ENCODE data around the gene KLHDC4.
"Not testable (repeated sequence)": the region's sequence is repeated elsewhere in the genome, so short reads cannot be mapped to it uniquely, and the experiment has no call there.

KLHDC4 gene

DNA sequence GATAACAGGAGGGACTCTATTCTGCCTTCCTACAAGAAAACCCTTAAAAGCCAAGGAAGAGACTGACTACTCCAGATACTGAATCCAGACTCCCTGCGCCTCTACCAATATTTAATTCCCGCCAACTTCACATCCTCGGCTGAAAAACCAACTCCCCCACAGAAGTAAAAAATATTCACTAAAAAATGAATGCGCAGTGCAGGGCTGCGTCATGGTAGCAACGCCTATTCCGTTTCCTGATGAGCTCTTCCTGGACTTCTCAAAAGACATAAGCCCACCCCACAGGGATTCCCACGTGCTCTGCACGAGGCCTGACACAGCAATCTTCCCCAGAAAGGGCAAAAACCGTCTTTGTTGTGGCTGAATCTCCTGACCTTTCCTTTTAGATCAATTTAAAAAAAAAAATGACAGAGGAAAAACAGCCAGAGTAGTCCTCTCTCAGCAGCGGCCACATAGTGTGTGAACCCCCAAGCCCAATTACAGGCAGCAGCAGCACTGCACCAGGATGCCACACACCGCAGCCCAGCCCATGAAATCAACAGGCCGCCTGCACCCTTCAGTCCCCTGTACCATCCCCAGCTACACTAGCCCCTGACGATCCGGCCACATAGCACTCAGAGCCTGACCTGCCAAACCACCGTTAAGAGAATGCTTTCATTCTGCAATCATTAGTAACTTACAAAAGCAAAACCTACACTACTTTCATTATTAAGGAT lies 23.9 kb downstream of the KLHDC4 start:
- DNase-seq: no peak

DNA sequence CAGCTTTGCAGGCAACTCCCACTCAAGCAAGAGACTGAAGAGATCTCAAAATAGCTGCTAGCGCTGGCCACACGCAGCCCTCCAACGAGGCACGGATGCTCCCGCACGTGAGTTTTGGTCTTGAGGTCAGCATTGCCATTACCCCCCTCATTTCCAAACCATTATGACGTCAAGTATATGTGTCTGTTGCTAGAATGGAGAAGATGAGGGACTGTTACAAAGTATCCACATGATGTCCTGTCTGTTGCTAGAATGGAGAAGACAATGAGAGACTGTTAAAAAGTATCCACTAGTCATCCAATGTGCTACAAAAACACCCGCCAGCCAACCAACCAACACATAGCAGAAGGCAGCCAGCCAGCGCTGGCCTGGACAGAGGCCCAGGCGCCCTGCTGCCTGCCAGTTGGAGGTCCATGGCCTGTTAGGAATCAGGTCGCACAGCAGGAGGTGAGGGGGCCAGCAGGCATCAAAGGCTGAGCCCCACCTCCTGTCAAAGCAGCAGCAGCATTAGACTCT lies 24.8 kb downstream of the KLHDC4 start:
- DNase-seq: no peak

DNA sequence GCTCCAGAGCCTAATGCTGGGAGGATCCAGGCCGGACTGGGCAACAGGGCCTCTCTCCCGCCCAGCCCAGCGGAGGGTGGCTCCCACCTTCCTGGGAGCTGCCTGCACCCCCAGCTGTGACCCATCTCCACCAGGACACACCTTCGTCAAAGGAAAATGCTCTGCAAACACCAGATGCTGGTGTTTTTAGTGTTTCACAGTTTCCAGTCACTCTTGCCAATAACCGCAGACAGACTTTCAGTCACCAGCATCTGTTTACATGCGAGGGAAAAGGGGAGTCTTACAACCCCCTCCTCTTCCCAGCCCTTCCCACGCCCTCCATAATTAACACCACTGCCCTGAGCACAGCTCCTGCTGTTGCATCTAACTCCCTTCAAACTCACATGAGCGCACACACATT lies 25.3 kb downstream of the KLHDC4 start:
- DNase-seq: no peak

DNA sequence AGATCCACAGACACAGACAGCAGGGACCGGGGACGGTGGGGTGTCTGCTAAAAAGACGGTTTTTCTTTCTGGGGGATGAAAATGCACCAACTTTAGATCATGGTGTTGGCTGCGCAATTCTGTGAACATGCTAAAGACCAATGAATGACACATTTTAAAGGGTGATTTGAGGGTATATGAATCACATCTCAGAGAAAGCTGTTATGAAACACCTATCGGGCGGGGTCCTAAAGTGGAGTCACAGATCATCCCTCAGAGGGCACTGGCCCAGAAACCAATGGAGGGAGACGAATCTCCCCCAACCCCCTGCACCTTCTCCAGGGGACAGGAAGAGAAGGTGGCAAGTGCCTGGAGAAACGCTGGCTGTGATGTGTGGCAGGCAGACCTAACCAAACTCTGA lies 26.0 kb downstream of the KLHDC4 start:
- DNase-seq: no peak

DNA sequence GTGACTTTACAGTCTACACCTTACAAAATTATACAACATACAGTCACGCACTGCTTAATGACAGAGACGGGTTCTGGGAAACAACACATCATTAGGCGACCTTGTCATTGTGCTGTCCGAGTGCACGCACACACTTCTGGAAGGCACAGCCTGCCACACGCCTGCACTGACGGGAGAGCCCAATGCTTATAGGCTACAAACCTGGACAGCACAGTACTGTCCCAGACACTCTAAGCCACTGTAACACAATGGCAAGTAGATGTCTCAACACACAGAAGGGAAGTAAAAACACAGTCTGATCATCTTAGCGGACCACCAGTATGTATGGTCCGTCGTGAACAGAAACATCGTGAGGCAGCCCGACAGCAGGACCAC lies 29.8 kb downstream of the KLHDC4 start:
- DNase-seq: no peak

DNA sequence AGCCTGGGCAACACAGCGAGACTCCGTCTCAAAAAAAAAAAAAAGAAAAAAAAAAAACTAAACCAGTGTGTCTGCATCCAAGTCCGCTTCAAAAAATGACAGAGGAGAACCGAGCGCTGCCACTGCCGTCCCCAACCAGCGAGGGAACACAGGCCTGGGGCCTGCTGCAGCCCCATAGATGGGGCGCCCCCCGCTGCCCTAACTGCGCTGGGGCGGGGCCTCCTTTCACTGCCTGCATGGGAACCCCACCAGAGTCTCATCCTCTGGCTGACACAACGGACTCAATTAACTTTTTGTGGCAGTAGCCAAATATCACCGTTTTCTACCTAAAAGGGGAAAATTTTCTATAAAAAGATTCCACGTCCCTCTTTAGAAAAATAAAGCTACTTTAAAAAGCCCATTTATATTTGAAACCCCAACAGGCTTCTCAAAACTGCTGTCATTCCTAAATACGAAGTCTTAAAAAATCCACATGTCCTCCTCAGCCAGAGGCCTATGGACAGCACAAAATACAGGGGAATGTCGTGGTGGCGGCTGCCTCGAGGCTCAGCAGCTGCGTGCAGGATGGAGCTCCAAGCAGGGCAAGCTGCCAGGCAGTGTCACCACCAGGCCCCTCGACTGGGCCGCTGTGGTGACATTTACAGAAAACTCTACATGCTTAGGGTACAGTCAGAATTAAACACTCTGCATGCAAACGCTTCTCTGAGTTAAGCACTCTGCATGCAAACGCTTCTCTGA lies 30.3 kb downstream of the KLHDC4 start:
- no peak for DNase-seq

DNA sequence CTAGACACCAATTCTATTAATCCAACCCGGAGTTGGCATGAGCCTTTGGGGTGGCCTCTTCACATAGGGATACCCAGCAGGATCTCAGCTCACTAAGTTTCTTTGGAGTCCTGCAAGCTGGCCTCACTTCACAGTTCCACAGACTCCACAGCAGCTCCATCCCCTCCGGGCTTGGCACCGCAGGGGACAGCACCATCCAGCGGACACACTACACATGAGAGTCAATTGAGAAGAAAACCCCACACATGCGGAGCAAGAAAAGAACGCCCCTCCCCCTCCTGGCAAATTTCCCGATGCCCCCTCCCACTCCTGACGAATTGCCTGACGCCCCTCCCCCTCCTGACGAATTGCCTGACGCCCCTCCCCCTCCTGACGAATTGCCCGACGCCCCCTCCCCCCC lies 31.1 kb downstream of the KLHDC4 start:
- DNase-seq: no peak

DNA sequence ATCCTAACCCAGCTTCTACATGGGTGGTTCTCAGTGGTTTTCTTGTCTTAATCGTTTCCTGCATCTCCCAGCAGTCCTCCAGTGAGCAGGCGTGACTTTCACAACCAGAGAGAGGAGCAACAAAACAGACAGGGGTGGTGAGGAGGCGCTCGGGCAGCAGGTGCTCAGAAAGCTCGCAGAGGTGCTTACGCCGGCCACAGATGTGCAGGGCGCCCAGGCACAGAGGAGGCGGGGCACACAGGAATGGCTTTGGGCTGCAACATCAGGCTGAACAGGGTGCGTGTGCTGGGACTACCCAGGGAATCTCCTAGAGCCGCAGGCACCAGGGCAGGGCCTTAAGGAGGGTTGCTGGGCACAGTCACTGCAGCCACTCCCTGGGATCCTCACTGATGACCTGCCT lies 32.6 kb downstream of the KLHDC4 start:
- no peak for DNase-seq

DNA sequence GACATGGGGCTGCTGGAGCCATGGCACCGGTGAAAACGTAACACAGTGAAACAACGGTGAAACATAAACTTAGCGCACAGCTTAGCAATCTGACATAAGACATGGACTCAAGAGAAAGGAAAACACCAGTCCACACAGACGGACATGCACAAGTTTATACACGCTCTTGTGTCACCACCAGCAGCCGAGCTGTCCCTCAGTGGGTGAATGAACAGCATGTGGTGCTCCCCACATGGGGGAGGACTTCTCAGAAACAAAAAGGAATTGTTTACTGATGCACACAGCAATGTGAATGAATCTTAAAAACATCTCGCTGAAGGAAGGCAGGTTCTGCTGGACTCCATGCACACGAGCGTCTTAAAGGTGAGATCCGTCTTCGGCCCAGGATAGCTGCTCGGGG lies 34.2 kb downstream of the KLHDC4 start:
- DNase-seq: no peak

DNA sequence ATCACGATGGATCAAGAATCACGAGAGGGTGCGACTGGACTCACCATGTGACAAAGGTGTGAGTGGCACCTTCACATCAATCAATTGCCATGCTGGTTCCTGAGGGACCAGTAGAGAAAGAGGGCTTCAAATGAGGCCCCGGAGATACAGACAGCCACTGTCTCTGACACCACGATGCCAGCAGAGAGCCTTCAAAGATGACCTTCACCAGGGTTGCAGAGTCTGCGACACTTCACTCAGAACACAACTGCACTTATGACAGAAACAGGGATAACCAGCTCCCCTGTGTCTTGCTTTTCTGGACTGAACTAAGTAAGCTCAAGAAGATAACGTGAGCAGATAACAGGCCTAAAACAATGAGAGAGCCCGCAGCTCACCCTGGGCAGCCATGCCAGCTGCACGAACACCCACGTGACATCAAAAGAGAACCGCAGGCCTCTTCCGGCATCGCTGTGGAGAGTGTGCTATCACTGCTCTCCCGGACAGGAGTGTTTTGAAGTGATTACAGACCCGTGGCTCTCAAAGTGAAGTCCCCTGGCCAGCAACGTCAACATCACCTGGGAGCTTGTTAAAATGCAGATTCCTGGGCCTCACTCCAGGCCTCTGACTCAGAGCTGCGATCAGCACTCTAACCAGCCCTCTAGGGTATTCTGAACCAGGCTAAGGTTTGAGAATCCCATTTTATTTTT lies 36.4 kb downstream of the KLHDC4 start:
- no peak for DNase-seq

DNA sequence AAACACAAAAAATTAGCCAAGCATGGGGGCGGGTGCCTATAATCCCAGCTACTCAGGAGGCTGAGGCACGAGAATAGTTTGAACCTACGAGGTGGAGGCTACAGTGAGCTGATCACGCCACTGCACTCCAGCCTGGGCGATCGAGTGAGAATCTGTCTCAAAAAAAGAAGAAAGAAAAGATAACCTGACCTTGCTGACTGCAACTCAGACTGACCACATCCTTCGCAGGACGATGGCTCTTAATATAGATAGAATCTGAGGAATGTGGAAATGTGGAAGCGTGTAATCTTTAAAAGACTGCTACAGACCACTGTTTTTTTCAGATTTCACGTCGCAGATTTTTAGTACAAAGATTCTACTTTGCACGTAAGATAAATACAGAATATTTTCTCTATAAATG lies 37.8 kb downstream of the KLHDC4 start:
- no peak for DNase-seq

DNA sequence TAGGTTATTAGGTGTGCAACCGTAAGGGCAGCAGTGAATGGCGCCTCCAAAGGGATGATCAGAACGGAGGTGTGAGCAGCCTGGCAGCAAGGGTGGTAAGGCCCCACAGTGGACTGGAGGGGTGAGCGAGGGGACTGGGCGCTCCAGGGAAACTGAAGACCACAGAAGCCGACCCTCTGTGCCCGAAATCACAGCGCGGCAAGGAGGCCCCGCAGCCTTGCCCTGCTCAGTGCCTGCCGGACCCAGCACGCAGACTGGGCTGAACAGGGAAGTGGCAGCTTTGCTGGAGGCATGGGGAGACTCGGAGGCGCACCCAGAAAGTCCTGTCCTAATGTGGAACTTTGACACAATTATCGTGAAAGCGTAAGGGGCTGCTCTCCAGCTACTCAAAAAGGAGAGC lies 38.4 kb downstream of the KLHDC4 start:
- DNase-seq: no peak

DNA sequence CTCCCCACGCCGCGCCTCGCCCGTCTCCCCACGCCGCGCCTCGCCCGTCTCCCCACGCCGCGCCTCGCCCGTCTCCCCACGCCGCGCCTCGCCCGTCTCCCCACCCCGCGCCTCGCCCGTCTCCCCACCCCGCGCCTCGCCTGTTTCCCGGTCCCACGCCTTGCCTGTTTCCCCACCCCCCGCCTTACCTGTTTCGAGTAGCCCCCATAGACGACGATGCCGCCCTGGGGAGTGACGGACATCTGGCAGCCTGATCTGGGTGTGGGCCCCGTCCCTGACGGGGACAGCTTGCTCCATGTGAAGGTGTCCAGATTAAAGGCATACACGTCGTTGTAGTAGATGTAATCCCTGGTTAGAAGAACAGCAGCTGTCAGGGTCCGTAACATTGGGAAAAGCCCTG lies 39.2 kb downstream of the KLHDC4 start:
- DNase-seq: not testable (repeated sequence)

DNA sequence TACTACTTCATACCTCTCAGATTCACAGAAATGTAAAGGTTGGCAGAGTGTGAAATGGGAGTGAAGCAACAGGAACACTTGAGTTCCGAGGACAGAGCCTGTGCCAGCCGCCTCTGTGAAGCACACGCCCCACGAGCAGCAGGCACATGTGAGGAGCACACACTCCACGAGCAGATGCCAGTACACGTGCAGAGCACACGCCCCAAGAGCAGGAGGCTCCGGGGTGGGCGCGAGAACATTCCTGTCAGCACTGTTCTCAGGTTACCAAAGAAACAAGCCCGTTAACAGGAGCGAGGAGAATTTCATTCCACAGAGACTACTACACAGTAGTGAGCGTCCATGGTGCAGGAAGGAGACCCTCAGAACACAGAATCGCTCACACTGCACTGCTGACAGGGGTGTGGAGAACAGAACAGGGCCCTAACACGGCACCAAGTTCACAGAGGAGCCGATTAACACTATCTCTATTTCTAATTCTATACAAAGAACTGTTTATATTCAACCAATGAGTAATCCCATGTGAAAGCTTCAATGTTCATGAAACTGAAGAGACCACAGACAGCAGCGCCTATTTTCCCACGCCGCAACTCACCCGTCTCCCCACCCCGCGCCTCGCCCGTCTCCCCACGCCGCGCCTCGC lies 40.1 kb downstream of the KLHDC4 start:
- no peak for DNase-seq

DNA sequence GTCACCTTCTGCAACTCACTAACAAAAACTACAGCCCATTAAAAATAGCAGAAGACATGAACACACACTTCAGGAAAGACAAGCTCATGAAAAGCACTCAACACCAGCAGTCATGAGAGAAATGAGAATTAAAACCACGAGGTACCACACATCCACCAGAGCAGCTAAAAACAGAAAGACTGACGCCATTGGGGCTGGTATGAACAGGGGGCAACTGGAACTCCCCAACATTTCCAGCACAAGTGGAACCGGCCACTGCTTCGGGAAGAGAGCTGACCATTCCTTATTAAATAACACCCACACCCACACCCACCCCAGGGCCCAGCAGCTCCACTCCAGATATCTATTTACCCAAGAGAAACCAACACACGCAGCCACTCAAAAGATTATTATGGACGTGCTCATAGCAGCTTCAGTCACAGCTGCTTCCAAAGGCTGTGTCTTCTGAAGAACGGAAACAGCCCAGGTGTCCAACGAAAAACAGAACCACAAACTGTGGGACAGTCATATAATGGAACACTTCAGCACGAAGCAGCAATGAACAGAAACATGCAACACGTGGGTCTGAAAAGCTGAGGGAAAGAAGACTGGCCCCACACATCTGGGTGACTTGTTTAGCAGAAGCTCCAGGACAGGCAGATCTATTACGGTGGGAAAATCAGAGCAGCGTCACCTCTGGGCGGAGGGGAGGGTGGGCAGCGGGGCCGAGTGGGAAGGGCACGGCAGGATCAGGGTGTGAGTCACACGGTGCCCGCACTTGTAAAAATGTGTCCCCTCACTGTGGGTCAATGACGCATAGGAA lies 41.1 kb downstream of the KLHDC4 start:
- DNase-seq: no peak

DNA sequence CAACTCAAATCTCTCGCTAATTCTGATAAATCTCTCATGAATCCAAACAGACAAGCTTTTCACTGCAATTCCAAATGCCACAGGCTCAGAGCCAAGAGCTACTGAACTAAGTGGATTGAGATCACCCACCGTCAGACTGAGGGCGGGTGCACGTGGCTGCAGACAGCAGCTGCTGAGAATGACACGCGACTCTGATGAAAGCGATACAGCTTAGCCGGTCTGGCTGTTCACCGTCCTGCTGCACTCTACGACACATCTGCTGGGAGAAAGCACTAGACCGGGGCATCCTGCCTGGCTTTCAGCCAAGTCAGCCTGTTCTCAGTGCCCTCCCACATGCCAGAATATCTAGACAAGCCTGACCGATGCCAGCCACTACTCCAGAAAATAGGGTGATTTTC lies 42.6 kb downstream of the KLHDC4 start:
- DNase-seq: no peak

DNA sequence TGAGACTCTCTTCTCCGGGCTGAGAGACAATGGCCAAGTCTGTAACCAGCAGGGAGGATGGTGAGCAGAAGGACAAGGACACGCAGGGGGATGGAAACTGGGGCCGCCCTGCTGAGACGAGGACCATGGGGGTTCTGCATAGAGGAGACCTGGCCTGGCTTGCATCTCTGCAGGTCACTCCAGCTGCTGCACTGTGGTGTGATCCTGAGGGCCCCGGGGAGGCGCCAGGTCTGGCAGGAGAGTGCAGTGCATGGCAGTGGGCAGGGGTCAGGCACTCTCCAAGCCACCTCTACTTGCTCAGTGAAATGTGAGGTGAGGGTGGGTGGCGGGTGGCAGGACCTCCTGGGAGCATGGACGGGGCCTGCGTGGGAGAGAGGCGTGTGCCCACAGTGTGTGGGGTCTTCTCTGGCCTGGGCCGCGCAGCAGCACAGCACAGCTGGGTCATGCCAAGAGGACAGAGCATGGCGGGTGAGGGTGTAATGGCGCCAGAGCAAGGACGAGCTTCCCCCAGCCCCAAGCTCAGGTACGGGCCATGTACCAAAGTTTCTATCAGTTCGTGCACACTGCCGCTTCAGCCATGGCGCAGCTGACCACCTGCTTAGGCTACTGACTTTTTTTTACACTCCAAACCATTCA lies 43.1 kb downstream of the KLHDC4 start:
- no peak for DNase-seq

DNA sequence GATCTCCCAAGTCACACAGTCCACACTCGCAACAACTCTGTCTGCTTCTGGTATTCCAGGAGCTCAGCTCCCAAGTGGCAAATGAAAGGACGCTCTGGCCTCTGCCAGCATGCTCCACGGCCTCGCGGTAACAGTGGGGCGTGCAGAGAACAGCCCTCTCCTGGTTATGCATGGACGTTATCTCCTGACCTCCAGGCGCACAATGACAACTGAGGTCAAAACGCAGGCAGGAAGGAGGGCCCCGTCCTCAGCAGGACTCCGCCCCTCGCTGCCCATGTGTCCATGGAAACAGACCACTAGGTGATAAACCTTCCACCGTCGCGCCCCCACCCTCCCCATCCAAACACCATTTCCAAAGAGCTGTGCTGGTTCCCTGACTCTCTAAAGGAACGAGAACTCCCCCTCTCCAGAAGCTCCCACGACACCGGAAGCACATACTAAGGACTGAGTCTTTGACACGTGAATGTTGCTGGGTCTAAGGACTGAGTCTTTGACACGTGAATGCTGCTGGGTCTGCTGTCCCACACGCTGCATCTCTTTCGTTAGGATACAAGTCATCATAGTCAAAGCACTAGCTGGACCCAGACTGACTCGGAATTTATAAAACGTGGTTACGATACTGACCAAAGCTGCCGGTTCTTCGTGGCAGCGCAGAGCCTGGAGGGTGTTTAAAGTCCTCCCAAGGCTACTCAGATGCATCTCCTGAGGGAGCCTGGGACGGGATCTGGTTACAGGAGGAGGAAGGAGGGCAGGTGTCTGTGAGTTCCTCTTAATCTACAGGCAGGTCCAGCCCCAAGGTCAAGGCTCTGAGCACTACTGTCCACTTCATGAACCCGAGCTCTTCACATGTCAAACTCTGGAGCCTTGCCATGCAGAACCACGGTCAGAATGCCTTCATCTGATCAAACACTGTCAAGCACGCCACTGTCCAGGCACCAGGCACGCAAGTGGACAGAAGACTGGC lies 43.9 kb downstream of the KLHDC4 start:
- no peak for DNase-seq

DNA sequence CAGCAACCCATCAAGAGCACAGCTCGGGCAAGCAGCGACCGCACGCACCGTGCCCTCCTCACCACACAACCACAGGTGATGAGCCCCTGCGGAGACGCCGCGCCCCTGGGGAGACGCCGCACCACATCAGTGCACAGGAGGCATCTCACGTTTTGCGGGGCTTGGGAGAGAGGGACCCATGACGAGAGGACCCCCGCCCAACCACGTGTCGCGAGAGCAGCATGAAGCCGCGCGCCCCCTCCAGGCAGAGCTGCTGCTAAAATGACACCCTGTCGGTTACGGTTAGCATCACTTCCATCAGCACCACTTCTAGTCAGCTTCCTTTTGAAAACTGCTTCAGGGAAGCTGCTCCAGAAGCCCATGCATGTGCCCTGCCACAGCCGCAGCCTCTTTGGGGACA lies 45.3 kb downstream of the KLHDC4 start:
- DNase-seq: no peak

DNA sequence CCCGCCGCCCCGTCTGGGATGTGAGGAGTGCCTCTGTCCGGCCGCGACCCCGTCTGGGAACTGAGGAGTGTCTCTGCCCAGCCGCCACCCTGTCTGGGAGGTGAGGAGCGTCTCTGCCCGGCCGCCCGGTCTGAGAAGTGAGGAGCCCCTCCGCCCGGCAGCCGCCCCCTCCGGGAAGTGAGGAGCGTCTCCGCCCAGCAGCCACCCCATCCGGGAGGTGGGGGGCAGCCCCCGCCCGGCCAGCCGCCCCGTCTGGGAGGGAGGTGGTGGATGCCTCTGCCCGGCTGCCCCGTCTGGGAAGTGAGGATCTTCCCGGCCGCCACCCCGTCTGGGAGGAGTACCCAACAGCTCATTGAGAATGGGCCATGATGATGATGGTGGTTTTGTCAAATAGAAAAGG lies 47.0 kb downstream of the KLHDC4 start:
- DNase-seq: not testable (repeated sequence)

DNA sequence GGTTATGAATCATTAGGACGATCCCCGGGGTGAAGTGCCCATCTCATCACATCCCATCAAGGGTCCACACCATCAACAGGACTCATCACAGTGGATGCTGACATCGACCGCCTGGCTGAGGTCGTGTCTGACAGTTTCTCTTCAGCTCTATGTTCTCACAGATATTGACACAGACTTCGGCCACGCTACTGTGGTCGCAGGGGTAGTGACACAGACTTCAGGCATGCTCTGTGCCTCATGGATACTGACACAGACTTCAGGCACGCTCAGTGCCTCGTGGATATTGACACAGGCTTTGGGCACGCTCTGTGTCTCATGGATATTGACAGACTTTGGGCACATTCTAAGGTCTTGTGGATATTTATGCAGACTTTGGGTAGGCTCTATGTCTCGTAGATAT lies 50.1 kb downstream of the KLHDC4 start:
- no peak for DNase-seq
